Spleen (tissue), 11 donors: ENCODE results near the gene DNAJC15. TPM values are rescaled to one million over a fixed set of nuclear protein-coding genes. Genes with fewer than 3 reads are reported as not detected.
"Not testable (repeated sequence)": the region's sequence is repeated elsewhere in the genome, so short reads cannot be mapped to it uniquely, and the experiment has no call there.

Experiments
- DNase-seq: peaks from one replicate; pipeline ENCODE4 v3.0.0-alpha.2; 2020
- H3K27ac ChIP-seq, 8 donors: fragments of 200-600 bp; sonication (generic) in 7 of 8; 1 replicate in 4 of 8; 2 replicates in 4 of 8; pipeline versions ENCODE4 v1.5.0 to v1.8.0; 2016 to 2021; ENCODE audit warnings: inconsistent platforms in 4 of 8, mild to moderate bottlenecking in 4 of 8, moderate library complexity in 1 of 8
- H3K27me3 ChIP-seq, 7 donors: fragments of 200-600 bp; sonication (generic) in 6 of 7; replicated peaks in 1 of 7; 1 replicate in 4 of 7; 2 replicates in 3 of 7; pipeline versions ENCODE4 v1.5.0 to v1.8.0; 2016 to 2021; ENCODE audit warnings: inconsistent platforms in 3 of 7, mild to moderate bottlenecking in 1 of 7
- H3K36me3 ChIP-seq, 6 donors: fragments of 200-600 bp; sonication (generic) in 5 of 6; 1 replicate in 4 of 6; 2 replicates in 2 of 6; pipeline versions ENCODE4 v1.5.0 to v1.8.0; 2016 to 2021; ENCODE audit warnings: inconsistent platforms in 2 of 6
- H3K4me1 ChIP-seq, 6 donors: fragments of 200-600 bp; sonication (generic) in 5 of 6; 1 replicate in 3 of 6; 2 replicates in 3 of 6; pipeline versions ENCODE4 v1.5.0 to v1.8.0; 2016 to 2021; ENCODE audit warnings: inconsistent platforms in 3 of 6
- H3K4me3 ChIP-seq, 8 donors: fragments of 200-600 bp; sonication (generic) in 7 of 8; 1 replicate in 4 of 8; 2 replicates in 4 of 8; pipeline versions ENCODE4 v1.5.0 to v1.8.0; 2016 to 2021; ENCODE audit warnings: inconsistent platforms in 4 of 8, mild to moderate bottlenecking in 4 of 8, moderate library complexity in 2 of 8
- H3K9me3 ChIP-seq, 8 donors: fragments of 200-600 bp; sonication (generic) in 7 of 8; 1 replicate in 4 of 8; 2 replicates in 4 of 8; pipeline versions ENCODE4 v1.5.0 to v1.8.0; 2016 to 2021; ENCODE audit warnings: inconsistent platforms in 4 of 8
- POLR2A ChIP-seq, 3 donors: fragments of 450-650 bp; IDR thresholded peaks; one replicate each; pipeline ENCODE4 v1.5.1; 2017; ENCODE audit warnings: antibody characterized with exemption in 3 of 3, mild to moderate bottlenecking in 1 of 3
- POLR2AphosphoS5 ChIP-seq, 3 donors: sonication (generic); formaldehyde crosslinking; IDR thresholded peaks; one replicate each; pipeline ENCODE4 v1.5.1; 2017; ENCODE audit warnings: antibody characterized with exemption in 3 of 3
- WGBS, 5 donors: extraction: QIAGEN DNeasy Blood & Tissue Kit in 3 of 5; methylation state at CpG; one replicate each; pipeline versions ENCODE4 v1.1.5 to v1.1.7; 2013 to 2018; 5-methylcytosine and 5-hydroxymethylcytosine counted together
- intact Hi-C: fragments of 100-400 bp; cut with DNase I; formaldehyde crosslinking; loops from one replicate; pipeline ENCODE4 v1.15.0; 2023; ENCODE audit warnings: low total_unique reads
- polyA plus RNA-seq, 3 donors: library from polyadenylated mRNA; stranded (reverse); fragments of 200-250 nt; gene quantifications; one replicate each; pipeline ENCODE4 v1.2.1, GENCODE V29; 2013
- total RNA-seq, 7 donors: library from RNA; depleted of rRNA in 3 of 7; stranded (reverse); fragments of >200 nt in 3 of 7; fragmentation: NEBNext Ultra II Directional in 4 of 7; extraction: Animal tissue kit (Norgen Biotek cat#: 25700) in 4 of 7; gene quantifications; one replicate each; pipeline versions ENCODE4 v1.1.0 to v1.2.1, GENCODE V29; 2016 to 2021
- TF ChIP-seq, protein P1 (sequence below), 11 experiments: fragments of 200-600 bp in 7 of 11; fragments of 450-650 bp in 4 of 11; sonication (generic) in 4 of 11; IDR thresholded peaks in 8 of 11; conservative IDR thresholded peaks in 3 of 11; 1 replicate in 7 of 11; 2 replicates in 4 of 11; pipeline versions ENCODE4 v1.4.0 to v1.8.0; 2016 to 2021; ENCODE audit warnings: antibody characterized with exemption in 11 of 11, inconsistent platforms in 4 of 11, mild to moderate bottlenecking in 1 of 11
- donor health status: healthy with polysubstance abuse.
- donor health status: DM: no; HTN: no; CAD: no; lungs with moderate emphysema.
- donor health status: DM: no; HTN: no; CAD: no.
- donor health status: Bipolar disorder and iron deficiency.
- donor health status: healthy.
- donor health status: DM: no; HTN: no; CAD: no.
- donor health status: DM: yes; HTN: yes; CAD: no.

The DNAJC15 gene
- total and polyA plus RNA-seq, 10 donors = 6.7 to 17.4 (median 11.8) TPM

DNA sequence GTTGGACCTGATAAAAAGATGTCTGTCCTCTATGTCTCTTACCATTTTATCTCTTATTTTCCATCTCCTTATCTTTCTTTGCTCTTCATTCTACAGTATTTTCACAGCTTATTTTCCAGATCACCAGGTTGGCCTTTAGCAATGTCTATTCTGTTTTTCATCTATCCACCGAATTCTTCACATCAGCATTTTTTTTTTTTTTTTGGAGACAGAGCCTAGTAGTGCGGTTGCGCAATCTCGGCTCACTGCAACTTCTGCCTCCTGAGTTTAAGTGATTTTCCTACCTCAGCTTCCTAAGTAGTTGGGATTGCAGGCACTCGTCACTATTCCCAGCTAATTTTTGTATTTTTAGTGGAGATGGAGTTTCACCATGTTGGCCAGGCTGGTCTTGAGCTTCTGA is 49.0 kb downstream of the DNAJC15 start:
- H3K36me3 ChIP-seq = peaks cover 0 to 21% (median 9%) of the 10 kb centered on the region in 6 donors
- WGBS, 5 donors = 75 to 96% (median 85%) methylated on average over 5 of the region's 5 CpGs
- H3K27me3 ChIP-seq = no peaks in the 10 kb centered on the region
- TF ChIP-seq, protein P1, sequence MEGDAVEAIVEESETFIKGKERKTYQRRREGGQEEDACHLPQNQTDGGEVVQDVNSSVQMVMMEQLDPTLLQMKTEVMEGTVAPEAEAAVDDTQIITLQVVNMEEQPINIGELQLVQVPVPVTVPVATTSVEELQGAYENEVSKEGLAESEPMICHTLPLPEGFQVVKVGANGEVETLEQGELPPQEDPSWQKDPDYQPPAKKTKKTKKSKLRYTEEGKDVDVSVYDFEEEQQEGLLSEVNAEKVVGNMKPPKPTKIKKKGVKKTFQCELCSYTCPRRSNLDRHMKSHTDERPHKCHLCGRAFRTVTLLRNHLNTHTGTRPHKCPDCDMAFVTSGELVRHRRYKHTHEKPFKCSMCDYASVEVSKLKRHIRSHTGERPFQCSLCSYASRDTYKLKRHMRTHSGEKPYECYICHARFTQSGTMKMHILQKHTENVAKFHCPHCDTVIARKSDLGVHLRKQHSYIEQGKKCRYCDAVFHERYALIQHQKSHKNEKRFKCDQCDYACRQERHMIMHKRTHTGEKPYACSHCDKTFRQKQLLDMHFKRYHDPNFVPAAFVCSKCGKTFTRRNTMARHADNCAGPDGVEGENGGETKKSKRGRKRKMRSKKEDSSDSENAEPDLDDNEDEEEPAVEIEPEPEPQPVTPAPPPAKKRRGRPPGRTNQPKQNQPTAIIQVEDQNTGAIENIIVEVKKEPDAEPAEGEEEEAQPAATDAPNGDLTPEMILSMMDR (IDR thresholded peaks at IDR 0.05 in 8 of 11, conservative IDR thresholded peaks at IDR 0.05 in 3 of 11) = no peak
- TF ChIP-seq POLR2A (IDR thresholded peaks at IDR 0.05) = no peak
- no peak for TF ChIP-seq POLR2AphosphoS5 (IDR thresholded peaks at IDR 0.05)
- intact Hi-C loops = no loop called here
- H3K9me3 ChIP-seq = no peaks in the 10 kb centered on the region
- peaks cover 4 to 27% (median 12%) of the 10 kb centered on the region in 6 donors for H3K4me1 ChIP-seq
- no peak overlapping the region for H3K27ac ChIP-seq
- DNase-seq = no peak
- H3K4me3 ChIP-seq = no peak overlapping the region

DNA sequence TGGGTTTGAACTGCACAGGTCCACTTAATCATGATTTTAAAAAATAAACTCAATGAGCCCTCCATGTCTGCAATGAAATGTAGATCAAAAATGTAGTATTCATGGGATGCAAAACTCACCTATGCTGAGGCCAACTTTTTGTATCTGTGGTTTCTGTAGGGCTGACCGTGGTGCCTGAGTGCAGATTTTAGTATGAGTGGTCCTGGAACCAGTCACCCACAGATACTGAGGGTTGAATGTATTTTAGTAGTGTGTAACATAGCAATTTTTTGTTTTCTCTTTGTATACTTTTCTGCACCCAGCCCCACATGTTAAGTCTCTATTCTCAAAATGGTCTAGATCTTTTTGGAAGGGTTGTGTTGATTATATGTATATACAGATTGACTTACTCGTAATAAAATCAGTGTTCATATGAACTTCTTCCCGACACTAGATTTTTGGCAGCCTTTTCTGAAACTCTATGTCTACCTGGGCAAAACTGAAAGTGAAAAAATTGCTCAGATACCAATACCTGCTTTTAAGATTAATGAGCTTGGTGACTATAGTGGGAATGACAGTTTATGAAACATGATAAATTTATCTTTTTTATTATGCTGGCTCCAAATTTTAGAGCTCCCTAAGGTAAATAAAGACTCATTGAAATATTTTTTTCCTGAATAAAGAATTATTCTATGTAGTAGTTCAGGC is 51.6 kb downstream of the DNAJC15 start:
- Histone ChIP-seq H3K9me3 (no peaks in the 10 kb centered on the region), H3K27ac (no peak overlapping the region), H3K27me3 (no peaks in the 10 kb centered on the region), H3K4me3 (no peak overlapping the region), H3K36me3 (peaks cover 0 to 11% (median 2%) of the 10 kb centered on the region in 6 donors), H3K4me1 (peaks cover 4 to 31% (median 15%) of the 10 kb centered on the region in 6 donors)
- TF ChIP-seq POLR2AphosphoS5 (IDR thresholded peaks at IDR 0.05) (no peak), POLR2A (IDR thresholded peaks at IDR 0.05) (no peak)
- TF ChIP-seq, protein P1 (IDR thresholded peaks at IDR 0.05 in 8 of 11, conservative IDR thresholded peaks at IDR 0.05 in 3 of 11) = no peak
- no peak for DNase-seq
- 64 to 75% (median 71%) methylated on average over 3 of the region's 3 CpGs for WGBS, 5 donors
- intact Hi-C loops = no loop called here

DNA sequence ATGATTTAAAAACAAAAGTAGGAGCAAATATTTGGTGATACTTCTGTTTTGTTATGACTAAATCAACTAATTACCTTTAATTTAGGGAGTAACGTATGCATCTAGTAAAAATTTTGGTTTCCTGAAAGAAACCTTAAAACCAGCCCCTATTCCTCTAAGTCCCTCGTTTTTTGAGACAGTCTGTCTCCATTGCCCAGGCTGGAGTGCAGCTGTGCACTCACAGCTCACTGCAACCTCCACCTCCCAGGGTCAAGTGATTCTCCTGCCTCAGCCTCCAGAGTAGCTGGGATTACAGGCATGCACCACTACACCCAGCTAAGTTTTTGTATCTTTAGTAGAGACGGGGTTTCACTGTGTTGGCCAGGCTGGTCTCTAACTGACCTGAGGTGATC is 52.1 kb downstream of the DNAJC15 start:
- peaks cover 4 to 31% (median 15%) of the 10 kb centered on the region in 6 donors for H3K4me1 ChIP-seq
- H3K36me3 ChIP-seq = peaks cover 0 to 12% (median under 1%) of the 10 kb centered on the region in 6 donors
- DNase-seq, H3K27me3 ChIP-seq, H3K27ac ChIP-seq, intact Hi-C loops, H3K4me3 ChIP-seq, H3K9me3 ChIP-seq: not testable (repeated sequence)
- 76 to 86% (median 84%) methylated on average over 3 of the region's 3 CpGs for WGBS, 5 donors

DNA sequence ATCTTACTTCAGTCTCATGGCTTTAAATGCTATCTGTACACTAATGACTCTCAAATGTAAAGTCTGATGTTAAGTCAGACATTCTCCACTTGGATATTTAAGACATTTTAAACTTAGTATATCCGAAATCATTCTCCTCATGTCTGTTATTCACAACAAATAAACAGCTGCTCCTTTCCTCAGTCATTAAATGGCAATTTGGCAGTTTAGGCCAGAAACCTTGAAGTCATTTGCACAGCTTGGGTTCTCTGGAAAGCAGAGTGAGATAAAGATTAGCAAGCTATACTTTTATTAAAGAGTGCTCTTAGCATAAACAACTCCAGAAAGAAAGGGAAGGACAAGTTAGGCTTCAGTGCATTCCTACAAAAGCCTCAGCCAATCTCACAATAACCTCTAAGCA is 53.7 kb downstream of the DNAJC15 start:
- TF ChIP-seq POLR2AphosphoS5 (IDR thresholded peaks at IDR 0.05) (no peak), POLR2A (IDR thresholded peaks at IDR 0.05) (no peak)
- TF ChIP-seq, protein P1 (IDR thresholded peaks at IDR 0.05 in 8 of 11, conservative IDR thresholded peaks at IDR 0.05 in 3 of 11) = no peak
- H3K4me1 ChIP-seq = peaks cover 4 to 31% (median 15%) of the 10 kb centered on the region in 6 donors
- no peak for DNase-seq
- intact Hi-C loops = no loop called here
- peaks cover 0 to 16% (median 0%) of the 10 kb centered on the region in 6 donors for H3K36me3 ChIP-seq
- H3K27ac ChIP-seq = no peak overlapping the region
- WGBS, 5 donors = 82 to 96% (median 85%) methylated on average over 1 of the region's 1 CpG
- H3K27me3 ChIP-seq = no peaks in the 10 kb centered on the region
- no peaks in the 10 kb centered on the region for H3K9me3 ChIP-seq
- H3K4me3 ChIP-seq = no peak overlapping the region
